HG02970 (cell line): Measurements from ENCODE around the gene ROMO1.
"Not testable (repeated sequence)": the region's sequence is repeated elsewhere in the genome, so short reads cannot be mapped to it uniquely, and the experiment has no call there.

ENCODE experiments used
- ATAC-seq: cut with Tn5 transposase; IDR thresholded peaks from one replicate; pipeline ENCODE4 v1.9.1; 2021; ENCODE audit warnings: mild to moderate bottlenecking, moderate library complexity, moderate number of reproducible peaks; ENCODE audit not compliant: unreplicated experiment, low FRiP score

The ROMO1 gene

GRCh38 chr20:35744492-35744841 is 45.3 kb downstream of the ROMO1 start:
- ATAC-seq: not testable (repeated sequence)
